DOHH2 (cell line): ENCODE measurements around the gene DOCK10.

Experiments used
- EZH2phosphoT487 ChIP-seq: fragments of 200-600 bp; sonication (generic); IDR thresholded peaks from 2 replicates; pipeline ENCODE4 v1.6.1; 2017; ENCODE audit warnings: borderline replicate concordance, mild to moderate bottlenecking, antibody characterized with exemption, low read length, moderate library complexity, mixed read lengths
- TF ChIP-seq, protein P1 (sequence below): fragments of 200-600 bp; sonication (generic); IDR thresholded peaks from one replicate; pipeline ENCODE4 v1.5.1; 2014; ENCODE audit warnings: antibody characterized with exemption, mild to moderate bottlenecking, low read depth, low read length; ENCODE audit not compliant: poor library complexity, severe bottlenecking

DNA sequence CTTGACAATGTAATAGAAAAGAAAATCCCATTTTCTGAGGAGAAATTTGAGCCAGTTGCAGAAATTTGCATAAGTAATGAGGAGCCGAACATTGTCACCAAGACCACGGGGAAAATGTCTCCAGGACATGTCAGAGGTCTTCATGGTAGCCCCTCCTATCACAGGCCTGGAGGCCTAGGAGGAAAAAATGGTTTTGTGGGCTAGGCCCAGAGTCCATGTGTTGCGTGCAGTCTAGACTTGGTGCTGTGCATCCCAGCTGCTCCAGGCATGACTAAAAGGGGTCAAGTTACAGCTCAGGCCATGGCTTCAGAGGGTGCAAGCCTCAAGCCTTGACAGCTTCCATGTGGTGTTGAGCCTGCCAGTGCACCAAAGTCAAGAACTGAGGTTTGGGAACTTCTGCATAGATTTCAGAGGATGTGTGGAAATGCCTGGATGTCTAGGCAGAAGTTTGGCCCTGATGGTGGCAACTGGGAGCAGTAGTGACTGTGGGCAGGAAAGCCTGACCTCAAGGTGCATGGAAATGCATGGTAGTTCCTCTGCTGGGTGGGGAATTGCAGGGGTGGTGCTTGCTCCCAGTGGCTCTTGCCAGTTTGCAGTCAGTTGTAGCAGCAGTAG is 284.2 kb downstream of the DOCK10 start:
- TF ChIP-seq, protein P1, sequence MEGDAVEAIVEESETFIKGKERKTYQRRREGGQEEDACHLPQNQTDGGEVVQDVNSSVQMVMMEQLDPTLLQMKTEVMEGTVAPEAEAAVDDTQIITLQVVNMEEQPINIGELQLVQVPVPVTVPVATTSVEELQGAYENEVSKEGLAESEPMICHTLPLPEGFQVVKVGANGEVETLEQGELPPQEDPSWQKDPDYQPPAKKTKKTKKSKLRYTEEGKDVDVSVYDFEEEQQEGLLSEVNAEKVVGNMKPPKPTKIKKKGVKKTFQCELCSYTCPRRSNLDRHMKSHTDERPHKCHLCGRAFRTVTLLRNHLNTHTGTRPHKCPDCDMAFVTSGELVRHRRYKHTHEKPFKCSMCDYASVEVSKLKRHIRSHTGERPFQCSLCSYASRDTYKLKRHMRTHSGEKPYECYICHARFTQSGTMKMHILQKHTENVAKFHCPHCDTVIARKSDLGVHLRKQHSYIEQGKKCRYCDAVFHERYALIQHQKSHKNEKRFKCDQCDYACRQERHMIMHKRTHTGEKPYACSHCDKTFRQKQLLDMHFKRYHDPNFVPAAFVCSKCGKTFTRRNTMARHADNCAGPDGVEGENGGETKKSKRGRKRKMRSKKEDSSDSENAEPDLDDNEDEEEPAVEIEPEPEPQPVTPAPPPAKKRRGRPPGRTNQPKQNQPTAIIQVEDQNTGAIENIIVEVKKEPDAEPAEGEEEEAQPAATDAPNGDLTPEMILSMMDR, result no peak
- no peak for TF ChIP-seq EZH2phosphoT487
